Prostate gland (tissue), 2 donors: ENCODE results near the gene EXD3. TPM values are rescaled to one million over a fixed set of nuclear protein-coding genes. Genes with fewer than 3 reads are reported as not detected.

ENCODE experiments used
- DNase-seq: peaks from one replicate; pipeline ENCODE4 v3.0.0-alpha.2; 2019; ENCODE audit warnings: low spot score
- H3K27ac ChIP-seq, 2 donors: fragments of 200-600 bp; sonication (generic); 2 replicates each; pipeline ENCODE4 v1.5.1; 2017 to 2019
- H3K27me3 ChIP-seq: fragments of 200-600 bp; sonication (generic); replicated peaks from 2 replicates; pipeline ENCODE4 v1.5.1; 2019; ENCODE audit not compliant: insufficient read depth
- H3K36me3 ChIP-seq, 2 donors: fragments of 200-600 bp; sonication (generic); 1 replicate in 1 of 2; 2 replicates in 1 of 2; pipeline versions ENCODE4 v1.5.1 to v1.8.1; 2017 to 2019
- H3K4me1 ChIP-seq: fragments of 200-600 bp; sonication (generic); replicated peaks from 2 replicates; pipeline ENCODE4 v1.5.1; 2019
- H3K4me3 ChIP-seq, 2 donors: fragments of 200-600 bp; sonication (generic); 2 replicates each; pipeline ENCODE4 v1.5.1; 2017 to 2019
- H3K9me3 ChIP-seq: fragments of 200-600 bp; sonication (generic); 2 replicates; pipeline ENCODE4 v1.5.1; 2017
- POLR2A ChIP-seq: fragments of 450-650 bp; IDR thresholded peaks from one replicate; pipeline ENCODE4 v1.6.1; 2016; ENCODE audit warnings: antibody characterized with exemption, mild to moderate bottlenecking
- POLR2AphosphoS5 ChIP-seq: sonication (generic); formaldehyde crosslinking; IDR thresholded peaks from one replicate; pipeline ENCODE4 v1.6.1; 2017; ENCODE audit warnings: antibody characterized with exemption
- WGBS: methylation state at CpG from one replicate; pipeline ENCODE4 v1.1.5; 2018; 5-methylcytosine and 5-hydroxymethylcytosine counted together
- intact Hi-C: fragments of 100-400 bp; cut with DNase I; formaldehyde crosslinking; loops from one replicate; pipeline ENCODE4 v1.14.2; 2022
- total RNA-seq, 2 donors: library from RNA; depleted of rRNA; stranded (reverse); fragments of >200 nt; gene quantifications; one replicate each; pipeline ENCODE4 v1.1.0, GENCODE V29; 2016
- TF ChIP-seq, protein P1 (sequence below), 4 experiments: fragments of 200-600 bp in 2 of 4; fragments of 450-650 bp in 2 of 4; sonication (generic) in 2 of 4; IDR thresholded peaks; 1 replicate in 3 of 4; 2 replicates in 1 of 4; pipeline ENCODE4 v1.5.1; 2016 to 2019; ENCODE audit warnings: antibody characterized with exemption in 4 of 4, mild to moderate bottlenecking in 2 of 4, moderate library complexity in 2 of 4

EXD3 gene
- total RNA-seq, 2 donors from 2014 or later = 32.6 to 44.8 TPM

DNA sequence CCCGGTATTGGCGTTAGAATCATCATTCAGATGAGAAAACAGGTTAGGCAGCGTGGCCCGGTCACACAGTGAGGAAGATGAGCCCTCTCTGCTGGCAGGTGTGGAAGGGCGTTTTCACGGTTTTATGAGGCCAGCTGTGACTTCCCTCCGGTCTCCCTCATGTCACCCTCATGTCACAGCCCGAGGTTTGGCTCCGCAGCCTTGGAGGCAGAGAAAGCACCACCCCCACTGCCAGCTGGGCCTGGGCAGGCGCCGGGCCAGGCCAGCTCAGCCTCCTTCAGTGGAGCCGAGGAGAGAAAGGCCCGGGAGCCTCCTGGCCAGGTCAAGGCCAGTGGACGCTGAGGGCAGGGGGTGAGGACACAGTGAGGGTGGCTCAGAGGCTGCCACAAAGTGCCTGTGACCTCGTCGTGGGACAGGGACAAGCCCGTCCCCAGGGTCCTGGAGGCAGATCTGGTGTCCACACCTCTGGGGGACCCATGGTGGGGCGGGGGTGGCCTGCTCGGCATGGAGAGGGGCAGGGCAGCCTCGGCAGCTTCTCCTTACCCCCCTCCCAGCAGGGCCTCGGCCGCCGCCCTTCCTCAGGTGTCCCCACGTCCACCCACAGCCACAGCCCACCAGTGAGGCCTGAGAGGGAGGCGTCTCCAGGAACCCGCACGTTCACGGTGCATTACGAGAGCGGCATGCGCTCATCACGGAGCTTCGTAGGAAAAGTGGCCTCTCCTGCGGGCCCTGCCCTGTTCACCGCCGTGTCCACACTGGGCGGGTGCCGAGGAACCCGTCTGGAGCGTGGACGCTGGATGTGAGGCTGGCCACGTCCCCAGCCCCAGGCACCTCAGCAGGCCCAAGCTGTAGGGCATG lies 32.2 kb downstream of the EXD3 start:
- 71% methylated on average over 40 of the region's 42 CpGs for WGBS
- Histone ChIP-seq H3K4me3 (no peak overlapping the region), H3K27ac (peak overlapping the region in 1 of 2 donors; percentile 6), H3K36me3 (no peaks in the 10 kb centered on the region), H3K4me1 (no peaks in the 10 kb centered on the region), H3K27me3 (no peaks in the 10 kb centered on the region), H3K9me3 (no peaks in the 10 kb centered on the region)
- intact Hi-C loops = no loop called here
- DNase-seq = peak; percentile 37
- TF ChIP-seq, protein P1, sequence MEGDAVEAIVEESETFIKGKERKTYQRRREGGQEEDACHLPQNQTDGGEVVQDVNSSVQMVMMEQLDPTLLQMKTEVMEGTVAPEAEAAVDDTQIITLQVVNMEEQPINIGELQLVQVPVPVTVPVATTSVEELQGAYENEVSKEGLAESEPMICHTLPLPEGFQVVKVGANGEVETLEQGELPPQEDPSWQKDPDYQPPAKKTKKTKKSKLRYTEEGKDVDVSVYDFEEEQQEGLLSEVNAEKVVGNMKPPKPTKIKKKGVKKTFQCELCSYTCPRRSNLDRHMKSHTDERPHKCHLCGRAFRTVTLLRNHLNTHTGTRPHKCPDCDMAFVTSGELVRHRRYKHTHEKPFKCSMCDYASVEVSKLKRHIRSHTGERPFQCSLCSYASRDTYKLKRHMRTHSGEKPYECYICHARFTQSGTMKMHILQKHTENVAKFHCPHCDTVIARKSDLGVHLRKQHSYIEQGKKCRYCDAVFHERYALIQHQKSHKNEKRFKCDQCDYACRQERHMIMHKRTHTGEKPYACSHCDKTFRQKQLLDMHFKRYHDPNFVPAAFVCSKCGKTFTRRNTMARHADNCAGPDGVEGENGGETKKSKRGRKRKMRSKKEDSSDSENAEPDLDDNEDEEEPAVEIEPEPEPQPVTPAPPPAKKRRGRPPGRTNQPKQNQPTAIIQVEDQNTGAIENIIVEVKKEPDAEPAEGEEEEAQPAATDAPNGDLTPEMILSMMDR (IDR thresholded peaks at IDR 0.05) = no peak
- TF ChIP-seq POLR2AphosphoS5 (peak; percentile 34), POLR2A (no peak)

DNA sequence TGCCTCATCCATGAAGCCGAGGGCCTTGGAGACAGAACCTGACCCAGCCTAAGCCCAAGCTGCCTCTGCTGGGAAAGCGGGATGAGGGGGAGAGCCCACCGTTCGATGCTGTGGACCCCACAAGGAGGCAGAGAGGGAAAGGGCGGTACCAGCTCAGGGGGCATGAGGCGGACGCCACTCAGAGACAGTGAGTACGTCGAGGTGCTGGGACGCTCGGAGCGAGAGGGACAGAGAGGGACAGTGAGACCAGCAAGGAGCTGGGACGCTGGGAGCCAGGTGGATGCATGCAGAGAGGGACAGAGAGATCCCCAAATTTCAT lies 33.6 kb downstream of the EXD3 start:
- 91% methylated on average over 13 of the region's 13 CpGs for WGBS
- H3K36me3 ChIP-seq = no peaks in the 10 kb centered on the region
- intact Hi-C loops = no loop called here

DNA sequence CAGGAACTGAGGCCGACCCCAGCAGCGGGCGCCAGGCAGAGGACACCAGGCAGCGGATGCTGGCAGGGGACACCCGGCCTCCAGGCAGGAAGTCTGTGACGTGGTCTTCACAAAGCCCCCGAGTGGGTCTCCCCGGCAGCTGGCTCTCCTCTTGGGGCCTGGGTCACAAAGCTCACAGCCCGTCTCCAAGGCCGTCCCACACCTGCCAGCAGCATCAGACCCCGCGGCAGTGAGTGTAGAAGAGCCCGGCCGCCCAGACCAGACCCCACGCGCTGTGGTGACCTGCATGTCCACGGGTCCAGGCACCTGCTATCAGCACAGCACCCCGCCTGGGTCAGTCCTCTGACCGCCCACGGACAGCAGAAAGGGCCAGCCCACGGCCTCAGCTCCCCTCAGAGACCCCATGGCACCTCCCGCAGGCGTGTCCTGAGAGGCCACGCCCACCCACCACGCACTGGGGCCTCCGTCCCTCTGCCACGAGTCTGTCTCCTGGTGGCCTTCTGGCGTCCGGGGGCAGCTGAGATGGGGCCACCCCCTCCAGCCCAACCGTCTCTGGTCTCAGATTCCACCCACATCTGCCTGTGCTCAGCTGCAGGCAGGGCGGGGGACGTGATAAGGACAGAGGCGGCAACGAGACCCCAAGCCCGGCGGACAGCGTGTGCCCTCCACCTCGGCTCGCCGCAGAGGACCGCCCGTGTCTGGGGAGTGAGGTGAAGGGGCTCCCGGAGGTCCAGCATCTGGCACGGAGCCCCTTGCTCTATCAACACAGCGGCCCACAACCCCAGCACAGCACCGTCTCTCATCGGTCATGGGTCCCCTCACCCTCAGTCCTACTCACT lies 34.2 kb downstream of the EXD3 start:
- H3K36me3 ChIP-seq = no peaks in the 10 kb centered on the region
- intact Hi-C loops = no loop called here
- no peak overlapping the region for H3K4me3 ChIP-seq
- DNase-seq = no peak
- no peaks in the 10 kb centered on the region for H3K27me3 ChIP-seq
- no peaks in the 10 kb centered on the region for H3K4me1 ChIP-seq
- H3K9me3 ChIP-seq = no peaks in the 10 kb centered on the region
- 90% methylated on average over 40 of the region's 47 CpGs for WGBS
- TF ChIP-seq, protein P1 (IDR thresholded peaks at IDR 0.05) = no peak
- TF ChIP-seq POLR2A (no peak), POLR2AphosphoS5 (no peak)
- H3K27ac ChIP-seq = no peak overlapping the region

More for the DNA sequence above, 33.6 kb downstream of the EXD3 start:
- Histone ChIP-seq H3K4me3 (no peak overlapping the region), H3K27ac (no peak overlapping the region), H3K27me3 (no peaks in the 10 kb centered on the region), H3K9me3 (no peaks in the 10 kb centered on the region), H3K4me1 (no peaks in the 10 kb centered on the region)
- TF ChIP-seq POLR2AphosphoS5 = no peak
- no peak for DNase-seq

DNA sequence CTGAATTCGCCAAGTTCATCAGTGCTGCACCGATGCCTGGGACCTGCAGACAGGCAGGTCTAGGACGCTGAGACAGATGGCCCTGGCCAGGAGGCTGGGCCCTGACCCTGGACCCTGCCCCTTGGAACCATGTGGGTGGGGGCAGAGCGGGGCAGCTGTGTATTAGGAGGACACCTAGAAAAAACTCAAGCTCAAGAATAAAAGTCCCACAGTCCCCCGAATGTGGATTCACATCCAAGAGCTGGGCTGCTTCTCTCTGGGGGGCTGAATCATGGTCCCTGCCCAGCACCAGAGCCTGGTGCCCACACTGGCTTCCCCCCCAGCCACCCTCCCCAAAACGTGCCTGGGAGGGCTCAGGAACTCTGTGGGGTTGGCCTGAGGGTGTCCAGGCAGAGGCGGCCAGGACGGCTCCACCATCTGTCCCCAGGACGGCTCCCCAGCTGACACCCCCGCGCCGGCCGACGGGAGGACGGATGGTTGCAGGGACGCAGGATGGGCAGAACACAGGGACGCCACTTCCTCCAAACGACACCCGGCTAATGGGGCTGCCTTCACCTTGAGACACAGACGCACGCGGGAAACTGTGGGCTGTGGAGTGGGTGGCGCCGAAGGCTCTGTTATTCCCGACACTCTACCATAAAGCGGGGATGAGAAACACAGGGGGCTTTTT lies 34.9 kb downstream of the EXD3 start:
- Histone ChIP-seq H3K4me3 (no peak overlapping the region), H3K36me3 (no peaks in the 10 kb centered on the region), H3K27me3 (no peaks in the 10 kb centered on the region), H3K9me3 (no peaks in the 10 kb centered on the region), H3K27ac (no peak overlapping the region), H3K4me1 (no peaks in the 10 kb centered on the region)
- 86% methylated on average over 26 of the region's 26 CpGs for WGBS
- no peak for TF ChIP-seq POLR2AphosphoS5
- TF ChIP-seq POLR2A = no peak
- TF ChIP-seq, protein P1 (IDR thresholded peaks at IDR 0.05) = no peak
- DNase-seq = no peak
- intact Hi-C loops = no loop called here
